Urothelium cell line (cell line): Measurements from ENCODE around the gene AIFM1.

ENCODE experiments used
- DNase-seq: peaks from one replicate; pipeline ENCODE4 v3.0.0; 2011; ENCODE audit warnings: low spot score, mixed read lengths
- FAIRE-seq: peaks from 2 replicates; lab custom pipeline; 2011; peaks lifted over from hg19 to GRCh38; lab: Jason Lieb, UNC

Gene AIFM1

DNA sequence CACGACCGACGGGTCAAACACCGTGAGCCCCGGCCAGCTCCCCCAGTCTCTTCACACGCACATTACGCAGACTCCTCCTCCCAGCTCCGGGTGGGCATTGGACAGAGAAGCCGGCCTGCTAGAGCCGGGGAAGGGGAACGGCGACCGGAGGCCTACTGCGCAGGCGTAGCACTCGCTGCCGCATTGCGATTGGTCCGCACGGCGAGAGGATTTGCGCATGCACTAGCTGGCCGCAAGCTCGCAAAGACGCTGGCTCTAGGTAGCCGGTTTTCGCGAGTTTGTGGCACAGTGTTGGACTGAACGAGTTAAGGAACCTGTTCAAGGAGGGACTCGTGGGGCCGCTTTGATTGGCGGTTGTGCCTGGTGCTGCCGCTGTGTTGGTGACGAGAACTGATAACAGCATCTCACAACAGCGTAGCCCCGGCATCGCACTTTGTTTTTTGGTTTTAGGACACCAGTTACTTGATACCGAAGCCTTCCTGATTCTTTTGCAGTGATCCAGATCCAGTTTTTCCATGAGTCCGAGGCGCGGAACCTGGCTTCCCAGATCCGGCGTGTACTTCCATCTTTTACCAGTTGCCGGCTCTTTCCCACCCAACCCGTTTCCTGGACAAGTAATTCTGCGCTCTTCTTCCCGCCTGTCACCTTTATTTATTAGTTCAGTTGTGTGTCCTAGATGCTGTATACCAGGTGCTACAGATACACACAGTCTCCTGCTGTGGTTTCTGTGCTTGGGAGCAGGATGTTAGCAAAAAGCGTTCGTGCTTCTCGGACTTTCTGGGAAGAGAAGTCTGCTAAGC lies at the start of gene AIFM1:
TSS of gene AIFM1 (minus strand) at position 139 of the 800 bp plus-strand sequence. CDS start 185 bp downstream, outside the sequence.
- FAIRE-seq, result no peak
- DNase-seq, result peak; percentile 82

GRCh38 chrX:130213376-130213775 lies 47.7 kb upstream of the AIFM1 start:
- FAIRE-seq, result no peak
- DNase-seq, result no peak

DNA sequence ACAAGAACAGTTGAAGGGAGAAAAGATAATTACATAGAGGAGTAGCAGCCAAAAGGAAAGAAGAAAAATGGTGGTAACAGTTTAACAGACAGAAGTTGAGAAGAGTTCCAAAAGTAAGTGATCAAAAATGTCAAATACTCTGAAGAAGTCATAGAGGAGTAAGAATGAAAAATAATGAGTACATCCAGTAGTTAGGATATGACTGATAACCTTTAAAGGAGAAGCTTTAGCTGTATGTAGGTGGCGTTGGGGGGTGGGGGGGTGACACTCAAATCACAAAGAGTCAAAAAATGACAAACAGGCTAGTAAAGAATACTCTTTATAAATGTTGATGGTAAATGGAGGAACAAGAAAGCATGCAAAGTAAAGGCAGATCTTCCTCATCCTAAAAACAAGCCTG lies 46.7 kb upstream of the AIFM1 start:
- DNase-seq (no peak), FAIRE-seq (no peak)

DNA sequence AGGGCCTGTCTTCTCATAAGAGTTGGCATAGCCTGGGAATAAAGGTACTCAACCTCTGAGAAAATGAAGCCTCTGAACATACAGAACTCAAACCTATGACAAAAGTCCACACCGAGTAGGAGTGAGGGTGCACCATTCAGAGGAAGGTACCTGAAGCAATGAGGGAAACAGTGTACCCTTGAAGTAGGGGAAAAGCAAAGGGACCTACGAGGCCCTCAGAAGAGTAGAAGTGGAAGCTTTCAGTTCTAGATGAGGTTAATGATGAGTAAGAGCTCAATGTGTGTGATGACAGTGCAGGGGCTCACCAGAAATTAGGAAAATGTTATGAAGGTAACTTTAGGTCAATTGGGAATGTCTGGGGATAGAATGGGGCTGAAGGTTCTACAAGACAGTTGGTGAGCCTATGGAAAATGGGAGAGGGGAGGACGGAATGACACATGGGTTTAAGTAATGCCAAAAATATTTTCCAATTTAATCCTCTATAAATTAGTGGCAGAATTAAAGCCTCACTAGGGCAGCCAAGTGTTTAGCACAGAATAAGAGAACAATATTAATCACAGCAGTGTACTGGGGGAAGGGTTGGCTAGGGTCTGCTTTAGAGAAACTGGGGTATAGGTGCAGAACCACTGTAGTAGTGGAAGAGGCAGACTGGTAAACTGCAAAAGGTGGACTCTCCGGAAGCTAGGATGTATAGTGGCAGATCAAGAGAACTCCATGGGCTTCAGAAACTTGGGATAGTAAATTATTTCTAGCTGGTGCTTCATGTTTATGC lies 46.0 kb upstream of the AIFM1 start:
- no peak for FAIRE-seq

DNA sequence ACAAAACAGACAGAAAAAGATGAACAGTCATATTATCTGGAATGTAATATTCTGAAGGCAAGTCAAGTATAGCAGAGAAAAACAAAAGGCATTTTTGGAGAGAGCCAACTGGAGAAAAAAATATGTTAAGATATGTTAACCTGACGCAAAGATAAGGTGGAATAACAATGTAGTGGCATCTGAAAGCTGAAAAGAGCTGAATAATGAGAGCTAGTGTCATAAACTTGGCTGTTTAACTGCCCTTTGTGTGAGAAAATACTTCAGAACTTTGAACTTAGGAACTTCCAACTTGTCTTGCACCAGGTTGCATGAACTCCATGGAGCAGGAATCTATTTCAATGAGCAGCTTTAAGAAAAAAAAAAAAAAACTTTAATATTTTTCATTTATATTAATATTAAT lies 39.0 kb upstream of the AIFM1 start:
- no peak for FAIRE-seq
- DNase-seq, result no peak

More for the DNA sequence above, 46.0 kb upstream of the AIFM1 start:
- DNase-seq, result no peak

DNA sequence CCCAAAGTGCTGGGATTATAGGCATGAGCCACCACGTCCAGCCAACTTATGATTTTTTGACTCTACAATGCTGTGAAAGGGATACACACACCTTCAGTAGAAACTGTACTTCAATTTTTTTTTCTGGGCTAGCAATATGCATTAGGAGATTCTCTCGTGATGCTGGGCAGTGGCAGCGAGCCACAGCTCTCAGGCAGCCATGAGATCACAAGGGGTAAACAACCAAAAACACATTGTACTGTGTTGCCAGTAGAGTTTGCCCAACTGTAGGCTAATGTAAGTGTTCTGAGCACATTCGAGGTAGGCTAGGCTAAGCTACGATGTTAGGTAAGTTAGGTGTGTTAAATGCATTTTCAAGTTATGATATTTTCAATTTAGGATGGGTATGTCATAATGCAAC lies 31.8 kb upstream of the AIFM1 start:
- FAIRE-seq (no peak), DNase-seq (no peak)

DNA sequence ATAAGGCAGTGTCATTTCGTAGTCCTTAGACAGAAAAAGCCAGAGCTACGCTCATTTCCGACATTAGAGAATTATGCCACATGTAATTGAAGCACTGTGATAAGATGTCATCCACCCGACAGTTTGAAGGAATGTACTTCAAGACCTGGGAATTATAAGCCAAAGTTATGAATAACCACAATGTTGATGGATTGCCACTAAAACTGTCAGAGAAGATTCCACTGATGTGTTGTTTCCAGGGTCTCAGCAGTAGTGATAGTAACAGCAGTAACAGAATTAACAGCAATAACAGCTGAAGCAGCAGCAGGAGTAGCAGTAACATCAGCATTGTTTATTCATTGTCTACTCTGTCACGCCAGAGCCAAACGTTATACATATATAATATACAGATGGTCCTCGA lies 30.8 kb upstream of the AIFM1 start:
- FAIRE-seq (no peak), DNase-seq (no peak)

DNA sequence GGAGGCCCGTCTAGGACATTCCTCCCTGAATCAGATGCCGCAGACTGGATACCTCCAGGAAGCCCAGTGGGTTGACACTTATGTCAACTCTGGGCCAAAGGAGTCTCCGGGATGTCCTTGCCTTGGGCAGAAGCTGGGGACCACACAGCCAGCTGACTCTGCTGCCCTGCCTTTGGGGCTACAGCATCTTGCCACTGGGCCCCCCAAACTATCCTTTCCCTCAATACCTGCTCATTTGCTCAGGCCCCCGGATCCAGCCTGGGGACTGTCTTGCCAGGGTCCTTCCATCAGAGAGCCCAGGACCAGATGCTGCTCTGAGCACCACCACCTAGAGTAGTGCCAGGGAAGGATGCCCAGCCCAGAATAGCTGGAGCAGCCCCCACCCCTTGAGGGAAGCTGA lies 25.2 kb upstream of the AIFM1 start:
- FAIRE-seq (no peak), DNase-seq (no peak)

DNA sequence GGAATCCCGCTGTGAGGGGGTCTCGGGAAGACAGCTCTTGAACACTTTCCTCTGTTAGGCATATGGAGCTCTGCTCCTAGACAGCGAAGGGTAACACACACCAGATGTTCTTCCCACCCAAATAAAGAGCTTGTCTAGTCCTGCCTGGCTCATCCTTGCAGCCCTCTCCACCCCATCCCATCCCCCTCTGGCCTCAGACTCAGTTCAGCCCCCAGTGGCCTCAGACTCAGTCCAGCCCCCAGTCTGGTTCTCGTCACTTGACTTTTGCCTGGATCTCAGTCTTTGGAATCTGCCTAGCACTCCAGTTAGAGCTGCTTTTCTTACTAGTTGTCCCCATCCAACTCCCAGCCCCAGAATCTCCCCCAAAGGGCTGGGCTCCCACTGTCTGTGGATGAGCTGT lies 21.0 kb upstream of the AIFM1 start:
- DNase-seq (no peak), FAIRE-seq (no peak)

DNA sequence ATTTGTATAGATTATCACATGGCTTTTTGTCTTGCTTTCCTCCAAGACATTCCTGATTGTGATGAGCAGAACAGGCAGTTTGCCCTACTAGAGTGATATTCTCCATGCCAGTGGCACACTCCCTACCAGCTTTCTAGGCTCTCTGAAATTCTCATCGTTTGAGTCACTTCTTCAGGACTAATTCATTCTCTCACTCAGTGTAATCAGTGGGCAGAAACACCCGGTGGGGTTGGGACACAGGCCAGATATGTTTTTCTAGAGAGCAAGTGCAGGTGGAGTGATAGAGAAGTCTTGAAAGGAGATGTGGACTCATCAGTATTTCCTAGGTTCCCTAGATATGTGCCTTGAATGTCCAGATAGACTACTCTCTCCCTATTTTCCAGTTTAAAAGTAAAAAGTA lies 19.2 kb upstream of the AIFM1 start:
- DNase-seq, result no peak
- FAIRE-seq, result no peak

DNA sequence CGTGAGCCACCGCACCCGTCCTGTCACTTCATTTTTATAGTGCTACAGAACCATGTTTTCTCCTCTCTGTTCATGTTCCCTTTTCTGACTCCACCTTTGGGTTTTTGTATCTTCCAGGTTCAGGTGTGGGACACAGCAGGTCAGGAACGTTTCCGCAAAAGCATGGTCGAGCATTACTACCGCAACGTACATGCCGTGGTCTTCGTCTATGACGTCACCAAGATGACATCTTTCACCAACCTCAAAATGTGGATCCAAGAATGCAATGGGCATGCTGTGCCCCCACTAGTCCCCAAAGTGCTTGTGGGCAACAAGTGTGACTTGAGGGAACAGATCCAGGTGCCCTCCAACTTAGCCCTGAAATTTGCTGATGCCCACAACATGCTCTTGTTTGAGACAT lies 18.5 kb upstream of the AIFM1 start:
- no peak for FAIRE-seq

DNA sequence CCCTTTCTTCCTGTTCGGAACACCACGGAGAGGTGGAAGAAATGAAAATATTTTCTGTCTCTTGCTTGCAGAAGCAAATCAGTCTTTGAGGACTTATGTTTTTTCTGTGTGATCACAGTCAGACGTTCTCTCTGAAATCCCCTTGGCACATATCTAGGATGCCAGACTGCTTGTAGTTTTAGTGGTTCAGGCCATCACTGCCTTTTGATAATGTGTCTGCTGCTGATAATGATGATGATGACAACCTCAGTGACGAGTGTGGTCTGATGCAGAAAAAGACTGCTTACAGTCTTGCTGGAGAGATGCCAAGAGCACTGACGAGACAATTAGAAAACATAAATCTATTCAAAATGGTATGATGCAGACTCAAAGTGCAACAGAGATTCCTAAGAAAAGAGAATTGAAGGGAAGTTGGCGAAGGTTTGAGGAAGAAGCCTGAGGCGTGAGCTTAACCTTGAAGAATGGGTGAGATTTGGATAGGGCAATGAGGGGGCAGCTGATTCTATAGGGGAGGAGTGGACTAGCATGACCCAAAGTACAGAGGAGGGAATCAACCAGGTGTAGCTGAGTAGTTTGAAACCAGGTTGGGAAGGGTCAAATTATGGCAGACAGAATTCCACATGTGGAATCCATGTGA lies 14.1 kb upstream of the AIFM1 start:
- FAIRE-seq, result no peak
- no peak for DNase-seq

More for the DNA sequence above, 18.5 kb upstream of the AIFM1 start:
- DNase-seq, result no peak

DNA sequence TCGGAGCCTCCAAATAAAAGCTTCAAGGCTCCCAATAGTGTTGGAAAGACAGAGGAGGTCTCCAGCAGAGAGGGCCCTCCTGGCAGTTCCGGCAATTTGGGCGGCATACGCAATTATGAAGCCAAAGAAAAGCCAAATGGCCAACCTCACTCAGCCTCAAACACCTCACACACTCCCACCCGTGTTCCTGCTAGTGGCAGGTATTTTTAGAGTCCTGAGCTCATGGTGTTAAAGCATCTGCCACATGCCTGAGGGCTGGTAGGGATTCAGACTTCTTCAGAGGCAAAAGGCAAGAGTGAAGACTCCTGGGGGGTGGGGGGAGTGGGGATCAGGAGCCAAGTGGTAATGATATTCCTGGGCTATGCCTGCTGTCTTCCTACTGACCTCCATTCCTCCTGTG lies 13.5 kb upstream of the AIFM1 start:
- DNase-seq (no peak), FAIRE-seq (no peak)

- no peak for DNase-seq
- no peak for FAIRE-seq
Observed at GRCh38 chrX:130176942-130177341, 11.3 kb upstream of the AIFM1 start.

GRCh38 chrX:130176354-130176776 lies 10.7 kb upstream of the AIFM1 start:
- FAIRE-seq, result no peak
- DNase-seq, result no peak

GRCh38 chrX:130174937-130175336 lies 9.3 kb upstream of the AIFM1 start:
- no peak for DNase-seq
- FAIRE-seq, result no peak

GRCh38 chrX:130174045-130174704 lies 8.5 kb upstream of the AIFM1 start:
- DNase-seq, result no peak
- no peak for FAIRE-seq

DNA sequence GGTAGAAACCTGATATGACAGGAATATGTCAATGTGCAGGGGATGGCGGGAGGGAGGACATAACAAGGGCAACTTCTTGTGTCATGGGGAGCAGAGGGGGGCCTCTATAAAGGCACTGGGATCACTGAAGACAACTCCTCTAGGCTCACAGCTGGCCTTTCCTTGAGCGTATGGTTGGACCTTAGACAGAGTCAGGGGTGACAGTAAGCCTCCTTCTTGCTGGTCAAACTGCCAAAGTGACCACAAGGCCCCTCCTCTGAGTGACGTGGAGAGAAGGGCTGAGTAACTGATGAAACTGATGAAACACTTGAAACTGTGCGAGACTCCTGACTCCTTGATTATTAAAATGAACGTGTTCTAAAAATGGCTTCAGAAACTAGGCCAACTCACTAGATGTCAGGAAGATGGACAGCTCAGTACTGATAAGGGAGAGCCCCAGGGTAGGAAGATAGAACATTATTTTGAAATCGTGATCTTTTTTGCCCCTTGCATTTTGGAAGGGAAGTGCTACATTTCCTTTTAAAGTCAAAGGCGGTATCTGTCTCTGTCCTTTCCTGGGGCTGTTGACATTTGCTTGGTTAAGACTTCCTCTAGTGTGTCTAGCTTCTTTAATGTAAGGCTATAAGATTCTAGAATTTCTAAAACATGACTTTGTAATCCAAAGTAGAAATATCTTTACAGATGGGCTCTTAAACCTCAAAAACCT lies 7.7 kb upstream of the AIFM1 start:
- DNase-seq, result no peak
- FAIRE-seq, result no peak

GRCh38 chrX:130172127-130172845 lies 6.6 kb upstream of the AIFM1 start:
- DNase-seq (no peak), FAIRE-seq (no peak)
